H9 (cell line): ENCODE measurements around the gene TRMU. TPM values are rescaled to one million over a fixed set of nuclear protein-coding genes. Genes with fewer than 3 reads are reported as not detected.

Experiments
- DNase-seq: peaks from one replicate; pipeline ENCODE4 v3.0.0-alpha.2; 2017
- H2AFZ ChIP-seq: one replicate; pipeline ENCODE4 v1.6.1; 2013; ENCODE audit warnings: mild to moderate bottlenecking, low read length, control low read depth, moderate library complexity
- H2AK5ac ChIP-seq: 2 replicates; pipeline ENCODE4 v1.6.1; 2013; ENCODE audit warnings: low read length, control low read depth, mixed read lengths; ENCODE audit not compliant: insufficient read length
- H2BK120ac ChIP-seq: one replicate; pipeline ENCODE4 v1.6.1; 2013; ENCODE audit warnings: low read depth, mild to moderate bottlenecking, low read length, control low read depth, inconsistent platforms; ENCODE audit not compliant: poor library complexity, severe bottlenecking
- H2BK12ac ChIP-seq: 2 replicates; pipeline ENCODE4 v1.6.1; 2013; ENCODE audit warnings: low read length, control low read depth, mixed read lengths, low read depth; ENCODE audit not compliant: insufficient read length
- H2BK15ac ChIP-seq: 2 replicates; pipeline ENCODE4 v1.6.1; 2013; ENCODE audit warnings: low read depth, low read length, control low read depth
- H2BK20ac ChIP-seq: one replicate; pipeline ENCODE4 v1.6.1; 2013; ENCODE audit warnings: low read depth, mild to moderate bottlenecking, low read length, control low read depth, inconsistent platforms; ENCODE audit not compliant: poor library complexity, severe bottlenecking
- H2BK5ac ChIP-seq: 2 replicates; pipeline ENCODE4 v1.6.1; 2013; ENCODE audit warnings: low read length, control low read depth, mixed read lengths; ENCODE audit not compliant: insufficient read length
- H3K14ac ChIP-seq: 2 replicates; pipeline ENCODE4 v1.6.1; 2013; ENCODE audit warnings: low read length, control low read depth; ENCODE audit not compliant: insufficient read depth
- H3K18ac ChIP-seq: 2 replicates; pipeline ENCODE4 v1.6.1; 2013; ENCODE audit warnings: low read depth, mild to moderate bottlenecking, mixed read lengths, low read length, control low read depth; ENCODE audit not compliant: insufficient read length
- H3K23ac ChIP-seq: 2 replicates; pipeline ENCODE4 v1.6.1; 2013; ENCODE audit warnings: low read length, control low read depth, mixed read lengths, low read depth; ENCODE audit not compliant: insufficient read length
- H3K23me2 ChIP-seq: 2 replicates; pipeline ENCODE4 v1.6.1; 2013; ENCODE audit warnings: low read depth, mild to moderate bottlenecking, mixed read lengths, low read length, control low read depth; ENCODE audit not compliant: insufficient read length, poor library complexity, severe bottlenecking
- H3K27ac ChIP-seq: 2 replicates; pipeline ENCODE4 v1.5.1; 2013; ENCODE audit warnings: low read length, control low read depth, mixed read lengths, low read depth; ENCODE audit not compliant: insufficient read length
- H3K27me3 ChIP-seq: 2 replicates; pipeline ENCODE4 v1.6.1; 2013; ENCODE audit warnings: low read length, control low read depth, inconsistent platforms; ENCODE audit not compliant: insufficient read depth
- H3K4ac ChIP-seq: 2 replicates; pipeline ENCODE4 v1.6.1; 2013; ENCODE audit warnings: low read depth, mild to moderate bottlenecking, control low read depth, inconsistent platforms, low read length, moderate library complexity
- H3K4me1 ChIP-seq: 2 replicates; pipeline ENCODE4 v1.6.1; 2013; ENCODE audit warnings: low read length, control low read depth, inconsistent platforms; ENCODE audit not compliant: insufficient read depth
- H3K4me2 ChIP-seq: 2 replicates; pipeline ENCODE4 v1.6.1; 2013; ENCODE audit warnings: low read length, control low read depth, mixed read lengths; ENCODE audit not compliant: insufficient read length, insufficient read depth
- H3K56ac ChIP-seq: 2 replicates; pipeline ENCODE4 v1.6.1; 2013; ENCODE audit warnings: low read depth, mild to moderate bottlenecking, mixed read lengths, low read length, control low read depth; ENCODE audit not compliant: insufficient read length
- H3K79me1 ChIP-seq: 2 replicates; pipeline ENCODE4 v1.6.1; 2013; ENCODE audit warnings: low read depth, mild to moderate bottlenecking, moderate library complexity, low read length, control low read depth, inconsistent platforms; ENCODE audit not compliant: insufficient read depth, poor library complexity, severe bottlenecking
- H3K79me2 ChIP-seq: 2 replicates; pipeline ENCODE4 v1.6.1; 2013; ENCODE audit warnings: low read length, control low read depth, inconsistent platforms; ENCODE audit not compliant: insufficient read depth
- H3K9ac ChIP-seq: 2 replicates; pipeline ENCODE4 v1.6.1; 2013; ENCODE audit warnings: low read length, control low read depth, mixed read lengths; ENCODE audit not compliant: insufficient read length; ENCODE audit errors: extremely low read depth
- H3K9me3 ChIP-seq: one replicate; pipeline ENCODE4 v1.6.1; 2013; ENCODE audit warnings: low read depth, low read length, inconsistent platforms; ENCODE audit not compliant: control insufficient read depth
- H3T11ph ChIP-seq: one replicate; pipeline ENCODE4 v1.6.1; 2013; ENCODE audit warnings: mild to moderate bottlenecking, low read length, control low read depth, inconsistent platforms
- H4K20me1 ChIP-seq: one replicate; pipeline ENCODE4 v1.6.1; 2013; ENCODE audit not compliant: control insufficient read depth, insufficient read length, insufficient read depth
- H4K5ac ChIP-seq: 2 replicates; pipeline ENCODE4 v1.6.1; 2013; ENCODE audit warnings: low read depth, mild to moderate bottlenecking, mixed read lengths, low read length, control low read depth; ENCODE audit not compliant: insufficient read length
- H4K8ac ChIP-seq: replicated peaks from 2 replicates; pipeline ENCODE4 v1.6.1; 2013; ENCODE audit warnings: low read length, control low read depth, mixed read lengths, low read depth; ENCODE audit not compliant: insufficient read length
- H4K91ac ChIP-seq: 2 replicates; pipeline ENCODE4 v1.6.1; 2013; ENCODE audit warnings: low read depth, mild to moderate bottlenecking, moderate library complexity, mixed read lengths, low read length, control low read depth; ENCODE audit not compliant: insufficient read length
- H3K27ac Mint-ChIP-seq, 3 experiments: 2 replicates in 2 of 3; 3 replicates in 1 of 3; pipeline ENCODE4 v1.8.0; 2020 to 2021; ENCODE audit warnings: mixed read lengths in 3 of 3, mild to moderate bottlenecking in 1 of 3, moderate library complexity in 1 of 3
- H3K27me3 Mint-ChIP-seq: 2 replicates; pipeline ENCODE4 v1.8.0; 2021; ENCODE audit warnings: low read depth, mild to moderate bottlenecking, moderate library complexity, mixed read lengths
- H3K36me3 Mint-ChIP-seq, 3 experiments: 2 replicates in 2 of 3; 3 replicates in 1 of 3; pipeline ENCODE4 v1.8.0; 2020 to 2021; ENCODE audit warnings: low read depth in 3 of 3, mixed read lengths in 3 of 3; ENCODE audit not compliant: insufficient read depth in 1 of 3
- H3K4me1 Mint-ChIP-seq, 2 experiments: 2 replicates each; pipeline ENCODE4 v1.8.0; 2020; ENCODE audit warnings: mixed read lengths in 2 of 2
- H3K4me3 Mint-ChIP-seq, 2 experiments: 2 replicates in 1 of 2; 3 replicates in 1 of 2; pipeline ENCODE4 v1.8.0; 2020 to 2021; ENCODE audit warnings: mild to moderate bottlenecking in 2 of 2, mixed read lengths in 2 of 2, moderate library complexity in 1 of 2
- H3K9me3 Mint-ChIP-seq, 2 experiments: 2 replicates in 1 of 2; 3 replicates in 1 of 2; pipeline ENCODE4 v1.8.0; 2020; ENCODE audit warnings: mild to moderate bottlenecking in 2 of 2, mixed read lengths in 2 of 2, moderate library complexity in 1 of 2
- WGBS: extraction: QIAGEN DNeasy Blood & Tissue Kit; methylation state at CpG from one replicate; pipeline ENCODE4 v1.1.7; 2013; ENCODE audit warnings: missing lambda C conversion rate, low lambda C conversion rate, mixed read lengths; ENCODE audit not compliant: insufficient read length; ENCODE audit errors: extremely low coverage; 5-methylcytosine and 5-hydroxymethylcytosine counted together
- total RNA-seq: library from RNA; stranded (reverse); gene quantifications from 2 replicates; pipeline ENCODE4 v1.2.1, GENCODE V29; 2021
- TF ChIP-seq, protein P1 (sequence below): fragments of 200-600 bp; sonication (generic); conservative IDR thresholded peaks from 3 replicates; pipeline ENCODE4 v1.8.0; 2021; ENCODE audit warnings: antibody characterized with exemption, mild to moderate bottlenecking

TRMU gene
- total RNA-seq, 1 experiment from 2014 or later: 86.3 TPM

DNA sequence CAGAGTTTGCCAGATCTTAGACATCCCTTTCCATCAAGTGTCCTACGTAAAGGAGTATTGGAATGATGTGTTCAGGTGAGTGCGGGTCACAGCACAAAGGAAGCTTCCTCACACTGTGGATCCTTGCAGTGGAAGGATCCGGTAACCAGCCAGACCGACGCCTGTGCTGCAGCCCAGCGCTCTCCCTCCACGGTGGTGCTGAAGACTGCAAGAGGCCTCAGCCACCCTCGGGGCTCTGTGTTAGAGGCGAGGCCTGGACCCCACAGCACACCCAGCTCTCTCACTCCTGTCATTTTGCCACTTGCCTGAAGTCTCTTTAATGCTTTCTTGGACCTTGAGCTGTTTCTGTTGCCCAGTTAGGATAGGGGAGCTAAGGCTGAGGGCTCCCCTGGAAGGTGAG, 2.4 kb downstream of the TRMU start:
- H3K79me2 ChIP-seq: peaks cover 3% of the 10 kb centered on the region; the same call in 1 of the 2 replicates
- peaks cover 15 to 23% of the 10 kb centered on the region in 2 experiments for H3K4me1 Mint-ChIP-seq

More for the DNA sequence above, 2.4 kb downstream of the TRMU start:
- Histone ChIP-seq H4K20me1 (peaks cover 3% of the 10 kb centered on the region), H3K18ac (no peak overlapping the region), H3K4me2 (no peak overlapping the region), H2AK5ac (no peak overlapping the region), H3K9ac (no peak overlapping the region), H3T11ph (no peak overlapping the region), H2BK20ac (no peak overlapping the region), H2BK15ac (no peak overlapping the region), H3K4me1 (no peaks in the 10 kb centered on the region; the same call in 1 of the 2 replicates), H3K79me1 (peaks cover 5% of the 10 kb centered on the region), H3K9me3 (no peaks in the 10 kb centered on the region), H3K23me2 (peaks cover 11% of the 10 kb centered on the region), H4K8ac (no peak overlapping the region), H4K91ac (no peak overlapping the region), H4K5ac (no peak overlapping the region), H3K23ac (no peak overlapping the region), H3K14ac (no peak overlapping the region), H3K27ac (no peak overlapping the region), H3K4ac (no peak overlapping the region), H3K56ac (no peak overlapping the region), H2BK5ac (no peak overlapping the region), H3K27me3 (no peaks in the 10 kb centered on the region), H2BK12ac (no peak overlapping the region), H2AFZ (no peak overlapping the region), H2BK120ac (no peak overlapping the region)
- DNase-seq: no peak
- TF ChIP-seq, protein P1, sequence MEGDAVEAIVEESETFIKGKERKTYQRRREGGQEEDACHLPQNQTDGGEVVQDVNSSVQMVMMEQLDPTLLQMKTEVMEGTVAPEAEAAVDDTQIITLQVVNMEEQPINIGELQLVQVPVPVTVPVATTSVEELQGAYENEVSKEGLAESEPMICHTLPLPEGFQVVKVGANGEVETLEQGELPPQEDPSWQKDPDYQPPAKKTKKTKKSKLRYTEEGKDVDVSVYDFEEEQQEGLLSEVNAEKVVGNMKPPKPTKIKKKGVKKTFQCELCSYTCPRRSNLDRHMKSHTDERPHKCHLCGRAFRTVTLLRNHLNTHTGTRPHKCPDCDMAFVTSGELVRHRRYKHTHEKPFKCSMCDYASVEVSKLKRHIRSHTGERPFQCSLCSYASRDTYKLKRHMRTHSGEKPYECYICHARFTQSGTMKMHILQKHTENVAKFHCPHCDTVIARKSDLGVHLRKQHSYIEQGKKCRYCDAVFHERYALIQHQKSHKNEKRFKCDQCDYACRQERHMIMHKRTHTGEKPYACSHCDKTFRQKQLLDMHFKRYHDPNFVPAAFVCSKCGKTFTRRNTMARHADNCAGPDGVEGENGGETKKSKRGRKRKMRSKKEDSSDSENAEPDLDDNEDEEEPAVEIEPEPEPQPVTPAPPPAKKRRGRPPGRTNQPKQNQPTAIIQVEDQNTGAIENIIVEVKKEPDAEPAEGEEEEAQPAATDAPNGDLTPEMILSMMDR: no peak
- Mint-ChIP-seq H3K4me3 (peak overlapping the region; percentile 9 to 96; a peak in 3 of 5 replicates), H3K27me3 (no peaks in the 10 kb centered on the region), H3K27ac (no peak overlapping the region), H3K36me3 (peaks cover 38 to 70% (median 48%) of the 10 kb centered on the region in 3 experiments), H3K9me3 (no peaks in the 10 kb centered on the region; a peak in 2 of 5 replicates)
- no CpG with 5 or more reads among the region's 9 CpGs for WGBS
